ENCODE measurements around the gene COL4A2.
"Not testable (repeated sequence)": the region's sequence is repeated elsewhere in the genome, so short reads cannot be mapped to it uniquely, and the experiment has no call there.

The COL4A2 gene

GRCh38 chr13:110523838-110524540, 216.9 kb downstream of the COL4A2 start:
- no peak for DNase-seq

- DNase-seq = no peak
These were observed 217.6 kb downstream of the COL4A2 start for GRCh38 chr13:110524541-110525257.

GRCh38 chr13:110525328-110526319, 218.5 kb downstream of the COL4A2 start:
- DNase-seq = no peak

GRCh38 chr13:110528371-110528770, 221.3 kb downstream of the COL4A2 start:
- DNase-seq = no peak

GRCh38 chr13:110528911-110529310, 221.8 kb downstream of the COL4A2 start:
- no peak for DNase-seq

- DNase-seq = no peak
These were observed 222.6 kb downstream of the COL4A2 start for GRCh38 chr13:110529522-110530311.

- no peak for DNase-seq
These were observed 224.0 kb downstream of the COL4A2 start for GRCh38 chr13:110531100-110531499.

GRCh38 chr13:110531671-110532083, 224.6 kb downstream of the COL4A2 start:
- DNase-seq = no peak

- DNase-seq = not testable (repeated sequence)
These were observed 225.2 kb downstream of the COL4A2 start for GRCh38 chr13:110532258-110532657.

- no peak for DNase-seq
These were observed 226.9 kb downstream of the COL4A2 start for GRCh38 chr13:110533771-110534670.

- no peak for DNase-seq
These were observed 228.4 kb downstream of the COL4A2 start for GRCh38 chr13:110535526-110535925.

- DNase-seq = no peak
These were observed 229.1 kb downstream of the COL4A2 start for GRCh38 chr13:110536006-110536693.

GRCh38 chr13:110538632-110539031, 231.5 kb downstream of the COL4A2 start:
- no peak for DNase-seq

- no peak for DNase-seq
These were observed 232.8 kb downstream of the COL4A2 start for GRCh38 chr13:110539894-110540293.

GRCh38 chr13:110540871-110541525, 233.9 kb downstream of the COL4A2 start:
- no peak for DNase-seq

- no peak for DNase-seq
These were observed 234.4 kb downstream of the COL4A2 start for GRCh38 chr13:110541526-110541920.

GRCh38 chr13:110542169-110542796, 235.2 kb downstream of the COL4A2 start:
- DNase-seq = no peak

- DNase-seq = no peak
These were observed 239.3 kb downstream of the COL4A2 start for GRCh38 chr13:110546378-110546777.

- no peak for DNase-seq
These were observed 239.8 kb downstream of the COL4A2 start for GRCh38 chr13:110546926-110547325.
